Choroid plexus epithelial cell (primary cell): ENCODE data around the gene C11orf87.

Experiments used
- DNase-seq: peaks from one replicate; pipeline ENCODE4 v3.0.0-alpha.2; 2010; ENCODE audit warnings: low read depth
- H3K4me3 ChIP-seq: 2 replicates; pipeline ENCODE4 v1.5.1; 2011; ENCODE audit warnings: low read depth, mild to moderate bottlenecking, control low read depth, low read length, moderate library complexity
- TF ChIP-seq, protein P1 (sequence below): conservative IDR thresholded peaks from 2 replicates; pipeline ENCODE4 v1.5.1; 2011; ENCODE audit warnings: low read depth, mild to moderate bottlenecking, control low read depth, inconsistent platforms, low read length, moderate library complexity

The C11orf87 gene

DNA sequence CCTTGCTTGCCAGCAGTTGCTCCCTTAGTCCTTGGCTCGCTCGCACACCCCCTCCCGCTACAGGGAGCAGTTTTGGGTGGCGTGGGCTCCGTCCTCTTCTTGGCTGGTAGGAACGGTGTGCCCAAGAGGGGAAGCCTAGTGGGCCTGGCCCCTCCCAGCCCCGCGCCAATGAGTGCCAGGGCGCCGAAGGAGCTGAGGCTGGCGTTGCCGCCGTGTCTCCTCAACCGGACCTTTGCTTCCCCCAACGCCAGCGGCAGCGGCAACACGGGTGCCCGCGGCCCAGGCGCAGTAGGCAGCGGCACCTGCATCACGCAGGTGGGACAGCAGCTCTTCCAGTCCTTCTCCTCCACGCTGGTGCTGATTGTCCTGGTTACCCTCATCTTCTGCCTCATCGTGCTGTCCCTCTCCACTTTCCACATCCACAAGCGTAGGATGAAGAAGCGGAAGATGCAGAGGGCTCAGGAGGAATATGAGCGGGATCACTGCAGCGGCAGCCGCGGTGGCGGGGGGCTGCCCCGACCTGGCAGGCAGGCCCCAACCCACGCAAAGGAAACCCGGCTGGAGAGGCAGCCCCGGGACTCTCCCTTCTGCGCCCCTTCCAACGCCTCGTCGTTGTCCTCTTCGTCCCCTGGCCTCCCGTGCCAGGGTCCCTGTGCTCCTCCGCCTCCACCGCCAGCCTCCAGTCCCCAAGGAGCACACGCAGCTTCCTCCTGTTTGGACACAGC lies 1.6 kb downstream of the C11orf87 start:
- DNase-seq: no peak
- peak overlapping the region; percentile 44 for H3K4me3 ChIP-seq
- TF ChIP-seq, protein P1, sequence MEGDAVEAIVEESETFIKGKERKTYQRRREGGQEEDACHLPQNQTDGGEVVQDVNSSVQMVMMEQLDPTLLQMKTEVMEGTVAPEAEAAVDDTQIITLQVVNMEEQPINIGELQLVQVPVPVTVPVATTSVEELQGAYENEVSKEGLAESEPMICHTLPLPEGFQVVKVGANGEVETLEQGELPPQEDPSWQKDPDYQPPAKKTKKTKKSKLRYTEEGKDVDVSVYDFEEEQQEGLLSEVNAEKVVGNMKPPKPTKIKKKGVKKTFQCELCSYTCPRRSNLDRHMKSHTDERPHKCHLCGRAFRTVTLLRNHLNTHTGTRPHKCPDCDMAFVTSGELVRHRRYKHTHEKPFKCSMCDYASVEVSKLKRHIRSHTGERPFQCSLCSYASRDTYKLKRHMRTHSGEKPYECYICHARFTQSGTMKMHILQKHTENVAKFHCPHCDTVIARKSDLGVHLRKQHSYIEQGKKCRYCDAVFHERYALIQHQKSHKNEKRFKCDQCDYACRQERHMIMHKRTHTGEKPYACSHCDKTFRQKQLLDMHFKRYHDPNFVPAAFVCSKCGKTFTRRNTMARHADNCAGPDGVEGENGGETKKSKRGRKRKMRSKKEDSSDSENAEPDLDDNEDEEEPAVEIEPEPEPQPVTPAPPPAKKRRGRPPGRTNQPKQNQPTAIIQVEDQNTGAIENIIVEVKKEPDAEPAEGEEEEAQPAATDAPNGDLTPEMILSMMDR: no peak

DNA sequence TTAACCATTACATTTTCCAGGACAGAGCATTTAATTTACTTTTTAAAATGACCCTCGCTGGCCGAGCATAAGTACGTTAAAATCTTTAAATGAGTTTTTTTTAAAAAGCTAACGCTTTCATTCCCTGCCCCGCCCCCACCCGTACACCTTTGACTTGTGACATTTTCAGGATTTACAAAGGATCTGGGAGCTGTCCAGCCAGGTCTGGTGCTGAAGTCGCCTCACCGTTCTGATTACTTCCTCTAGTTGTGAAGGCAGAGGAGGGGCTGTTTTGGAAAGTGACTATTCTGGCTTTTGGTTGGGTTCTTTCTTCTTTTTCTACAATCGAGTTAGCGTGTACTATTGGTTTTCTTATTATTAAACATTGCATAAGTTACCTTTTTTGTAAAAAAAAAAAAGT lies 2.9 kb downstream of the C11orf87 start:
- TF ChIP-seq, protein P1: no peak
- H3K4me3 ChIP-seq: no peak overlapping the region
- no peak for DNase-seq

DNA sequence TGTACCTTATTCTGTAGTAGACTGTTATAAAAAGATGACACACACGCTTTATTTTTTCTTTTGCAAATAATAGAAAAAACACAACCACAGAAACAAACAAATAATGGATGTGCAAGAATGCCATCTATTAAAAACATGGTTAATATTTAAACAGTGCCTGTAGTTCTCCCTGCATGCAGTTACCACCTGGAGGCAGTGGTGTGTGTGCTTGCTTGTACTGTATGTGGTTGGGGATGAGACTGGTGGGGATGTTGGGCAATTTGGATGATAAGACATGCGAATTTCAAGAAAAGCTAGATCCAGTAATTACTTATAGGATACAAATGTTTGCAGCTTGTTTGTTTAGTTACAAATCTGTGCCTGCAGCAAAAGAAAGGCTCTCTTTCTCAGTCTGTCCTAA lies 3.6 kb downstream of the C11orf87 start:
- TF ChIP-seq, protein P1: peak; percentile 40
- no peak overlapping the region for H3K4me3 ChIP-seq
- DNase-seq: peak; percentile 41

DNA sequence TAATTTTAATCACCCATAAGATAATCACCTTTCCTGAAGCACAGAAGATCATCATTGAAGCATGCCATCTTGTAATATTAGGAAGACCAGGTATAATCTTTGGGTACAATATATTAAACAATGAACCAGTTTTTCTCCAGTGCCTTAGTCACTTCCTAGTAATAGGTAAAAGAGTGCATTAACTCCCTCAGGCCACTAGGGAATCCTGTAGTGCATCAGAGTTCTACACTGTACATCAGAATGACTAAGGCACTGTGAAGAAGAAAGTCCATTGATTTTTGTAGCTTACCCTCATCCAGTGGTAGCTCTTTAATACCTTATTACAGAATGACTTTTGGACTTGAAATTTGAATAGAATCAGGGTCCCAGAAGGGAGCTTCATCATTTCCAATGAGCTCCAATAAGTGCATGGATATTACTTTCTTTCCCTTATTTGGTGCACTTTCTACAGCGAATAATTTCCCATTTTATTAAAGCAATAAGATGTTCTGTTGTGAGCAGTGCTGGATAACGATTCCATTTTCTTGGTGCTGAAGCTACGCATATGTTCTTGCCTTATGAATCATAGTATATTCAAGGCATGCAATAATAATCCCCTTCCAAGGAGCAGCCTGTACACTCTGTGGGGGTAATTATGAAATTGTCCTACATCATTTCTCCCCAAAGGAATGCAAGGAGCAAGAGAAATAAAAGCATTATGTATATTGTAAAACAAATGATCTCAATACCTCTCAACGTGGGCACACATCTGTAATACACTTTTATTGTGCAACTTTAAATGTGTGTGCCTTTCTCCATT lies 4.7 kb downstream of the C11orf87 start:
- no peak overlapping the region for H3K4me3 ChIP-seq
- TF ChIP-seq, protein P1: peak; percentile 44
- peak; percentile 31 for DNase-seq

DNA sequence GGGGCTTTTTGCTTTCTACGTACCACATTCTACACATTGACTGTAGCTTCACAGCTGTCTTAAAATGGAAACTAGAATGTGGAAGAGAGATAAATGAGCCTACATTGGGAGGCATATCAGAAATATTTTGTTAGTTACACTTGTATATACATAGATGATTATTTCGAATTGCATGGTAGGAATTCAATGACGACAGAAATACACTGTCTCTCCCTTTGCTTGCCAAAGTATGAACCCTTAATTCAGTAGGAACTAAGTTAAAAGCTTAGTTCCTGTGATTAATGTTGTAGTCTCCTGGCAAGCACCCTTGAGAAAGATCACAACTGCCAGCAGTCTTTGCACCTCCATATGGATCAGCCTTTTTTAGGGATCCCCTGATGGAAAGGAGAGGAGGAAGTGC lies 10.1 kb downstream of the C11orf87 start:
- H3K4me3 ChIP-seq: no peak overlapping the region
- no peak for DNase-seq
- TF ChIP-seq, protein P1: no peak

DNA sequence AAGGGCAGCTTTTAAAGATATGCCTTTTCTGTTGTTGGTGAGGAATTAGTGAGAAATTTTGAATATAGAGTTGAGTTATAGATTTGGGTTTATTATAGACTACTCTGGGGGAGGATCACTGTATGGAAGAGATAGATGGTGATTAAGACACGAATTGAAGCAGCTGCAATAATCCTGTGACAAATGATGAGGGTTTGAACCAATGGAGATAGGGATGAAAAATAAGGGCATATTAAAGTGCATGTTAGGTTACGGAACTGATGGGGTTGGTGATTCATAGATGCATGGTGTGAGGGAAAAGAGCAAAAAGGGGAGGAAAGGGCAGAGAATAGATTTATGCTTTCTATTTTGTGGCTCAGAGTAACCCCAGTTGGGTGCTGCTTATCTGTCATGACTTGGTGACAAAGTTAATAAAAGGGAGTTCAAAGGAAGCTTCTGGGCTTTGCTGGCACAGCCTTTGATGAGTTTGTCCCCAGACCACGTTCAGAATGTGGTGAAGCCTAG lies 11.8 kb downstream of the C11orf87 start:
- TF ChIP-seq, protein P1: no peak
- no peak for DNase-seq
- no peak overlapping the region for H3K4me3 ChIP-seq
